ENCODE data around the gene GRAMD1A. TPM values are rescaled to one million over a fixed set of nuclear protein-coding genes. Genes with fewer than 3 reads are reported as not detected.

Gene GRAMD1A
- total and polyA plus RNA-seq, 9 of the 15 experiments (the other 6 are each of a cell fraction or from before 2014, with no cell fraction given): 1.4 to 63.8 (median 38.5) TPM

DNA sequence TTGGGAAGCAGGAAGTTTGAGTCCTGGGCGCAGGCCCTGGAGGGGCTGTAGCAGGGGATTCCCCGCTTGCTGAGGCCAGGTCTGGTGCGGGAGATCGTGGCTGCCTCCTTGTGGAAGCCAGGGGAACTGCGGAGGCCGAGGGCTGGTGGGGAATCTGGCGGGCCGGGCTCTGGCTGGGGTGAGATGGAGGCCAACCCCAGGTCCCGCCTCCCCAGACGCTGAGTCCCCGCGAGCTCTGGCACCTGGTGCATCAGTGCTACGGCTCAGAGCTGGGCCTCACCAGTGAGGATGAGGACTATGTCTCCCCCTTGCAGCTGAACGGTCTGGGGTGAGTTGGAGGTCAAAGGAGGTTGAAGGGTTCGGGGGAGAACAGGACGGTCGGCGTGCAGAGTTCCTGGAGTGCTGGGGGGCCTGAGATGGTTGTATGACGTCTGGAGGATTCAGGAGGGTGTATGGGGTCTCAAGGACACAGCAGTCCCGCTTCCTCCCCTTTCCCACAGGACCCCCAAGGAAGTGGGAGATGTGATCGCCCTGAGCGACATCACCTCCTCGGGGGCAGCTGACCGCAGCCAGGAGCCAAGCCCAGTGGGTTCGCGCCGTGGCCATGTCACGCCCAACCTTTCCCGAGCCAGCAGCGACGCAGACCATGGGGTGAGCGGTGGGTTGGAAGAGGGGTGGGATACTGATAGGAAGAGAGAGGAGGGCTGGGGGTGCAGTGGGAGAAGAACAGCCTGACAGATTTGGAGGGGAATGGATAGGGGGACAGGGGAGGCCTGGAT is 13.1 kb downstream of the GRAMD1A start (continued):
- TF ChIP-seq BRD9 (IDR thresholded peaks at IDR 0.05; ENCODE audit: low read depth, partially characterized antibody): no peak
- no peak for TF ChIP-seq ARHGAP35 (IDR thresholded peaks at IDR 0.05; ENCODE audit: partially characterized antibody)
- no peak for TF ChIP-seq TAF1 (IDR thresholded peaks at IDR 0.05; ENCODE audit: control insufficient read depth, extremely low read depth, insufficient read depth, low read length, severe bottlenecking)
- TF ChIP-seq IFI16 (CRISPR knock-in tag; IDR thresholded peaks at IDR 0.05): no peak
- TF ChIP-seq, protein P1, sequence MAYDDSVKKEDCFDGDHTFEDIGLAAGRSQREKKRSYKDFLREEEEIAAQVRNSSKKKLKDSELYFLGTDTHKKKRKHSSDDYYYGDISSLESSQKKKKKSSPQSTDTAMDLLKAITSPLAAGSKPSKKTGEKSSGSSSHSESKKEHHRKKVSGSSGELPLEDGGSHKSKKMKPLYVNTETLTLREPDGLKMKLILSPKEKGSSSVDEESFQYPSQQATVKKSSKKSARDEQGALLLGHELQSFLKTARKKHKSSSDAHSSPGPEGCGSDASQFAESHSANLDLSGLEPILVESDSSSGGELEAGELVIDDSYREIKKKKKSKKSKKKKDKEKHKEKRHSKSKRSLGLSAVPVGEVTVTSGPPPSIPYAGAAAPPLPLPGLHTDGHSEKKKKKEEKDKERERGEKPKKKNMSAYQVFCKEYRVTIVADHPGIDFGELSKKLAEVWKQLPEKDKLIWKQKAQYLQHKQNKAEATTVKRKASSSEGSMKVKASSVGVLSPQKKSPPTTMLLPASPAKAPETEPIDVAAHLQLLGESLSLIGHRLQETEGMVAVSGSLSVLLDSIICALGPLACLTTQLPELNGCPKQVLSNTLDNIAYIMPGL (CRISPR knock-in tag; IDR thresholded peaks at IDR 0.05): no peak
- TF ChIP-seq KLF6 (CRISPR knock-in tag; IDR thresholded peaks at IDR 0.05; ENCODE audit: borderline replicate concordance): no peak
- TF ChIP-seq LCOR (CRISPR knock-in tag; IDR thresholded peaks at IDR 0.05): no peak
- no peak for TF ChIP-seq SNRNP70 (optimal IDR thresholded peaks at IDR 0.05; ENCODE audit: low read depth, low read length)
- TF ChIP-seq RBFOX2 (IDR thresholded peaks at IDR 0.05; ENCODE audit: low read depth, low read length): no peak; the same call in none of the 2 replicates
- no peak for TF ChIP-seq CREBBP (IDR thresholded peaks at IDR 0.05; ENCODE audit: low read depth, low read length)
- no peak for TF ChIP-seq ZNF143 (CRISPR knock-in tag; IDR thresholded peaks at IDR 0.05)
- no peak for TF ChIP-seq TCFL5 (CRISPR knock-in tag; conservative IDR thresholded peaks at IDR 0.05)
- no peak for TF ChIP-seq MTF1 (CRISPR knock-in tag; IDR thresholded peaks at IDR 0.05; ENCODE audit: borderline replicate concordance)
- TF ChIP-seq FUS (optimal IDR thresholded peaks at IDR 0.05; ENCODE audit: low read depth, low read length): no peak
- TF ChIP-seq, protein P2, sequence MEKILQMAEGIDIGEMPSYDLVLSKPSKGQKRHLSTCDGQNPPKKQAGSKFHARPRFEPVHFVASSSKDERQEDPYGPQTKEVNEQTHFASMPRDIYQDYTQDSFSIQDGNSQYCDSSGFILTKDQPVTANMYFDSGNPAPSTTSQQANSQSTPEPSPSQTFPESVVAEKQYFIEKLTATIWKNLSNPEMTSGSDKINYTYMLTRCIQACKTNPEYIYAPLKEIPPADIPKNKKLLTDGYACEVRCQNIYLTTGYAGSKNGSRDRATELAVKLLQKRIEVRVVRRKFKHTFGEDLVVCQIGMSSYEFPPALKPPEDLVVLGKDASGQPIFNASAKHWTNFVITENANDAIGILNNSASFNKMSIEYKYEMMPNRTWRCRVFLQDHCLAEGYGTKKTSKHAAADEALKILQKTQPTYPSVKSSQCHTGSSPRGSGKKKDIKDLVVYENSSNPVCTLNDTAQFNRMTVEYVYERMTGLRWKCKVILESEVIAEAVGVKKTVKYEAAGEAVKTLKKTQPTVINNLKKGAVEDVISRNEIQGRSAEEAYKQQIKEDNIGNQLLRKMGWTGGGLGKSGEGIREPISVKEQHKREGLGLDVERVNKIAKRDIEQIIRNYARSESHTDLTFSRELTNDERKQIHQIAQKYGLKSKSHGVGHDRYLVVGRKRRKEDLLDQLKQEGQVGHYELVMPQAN (IDR thresholded peaks at IDR 0.05; ENCODE audit: borderline replicate concordance): no peak
- TF ChIP-seq CBX1 (IDR thresholded peaks at IDR 0.05; ENCODE audit: low read depth): no peak
- TF ChIP-seq SMAD4 (CRISPR knock-in tag; conservative IDR thresholded peaks at IDR 0.05): no peak
- TF ChIP-seq ZNF408 (CRISPR knock-in tag; IDR thresholded peaks at IDR 0.05; ENCODE audit: low read depth): no peak
- TF ChIP-seq, protein P3, sequence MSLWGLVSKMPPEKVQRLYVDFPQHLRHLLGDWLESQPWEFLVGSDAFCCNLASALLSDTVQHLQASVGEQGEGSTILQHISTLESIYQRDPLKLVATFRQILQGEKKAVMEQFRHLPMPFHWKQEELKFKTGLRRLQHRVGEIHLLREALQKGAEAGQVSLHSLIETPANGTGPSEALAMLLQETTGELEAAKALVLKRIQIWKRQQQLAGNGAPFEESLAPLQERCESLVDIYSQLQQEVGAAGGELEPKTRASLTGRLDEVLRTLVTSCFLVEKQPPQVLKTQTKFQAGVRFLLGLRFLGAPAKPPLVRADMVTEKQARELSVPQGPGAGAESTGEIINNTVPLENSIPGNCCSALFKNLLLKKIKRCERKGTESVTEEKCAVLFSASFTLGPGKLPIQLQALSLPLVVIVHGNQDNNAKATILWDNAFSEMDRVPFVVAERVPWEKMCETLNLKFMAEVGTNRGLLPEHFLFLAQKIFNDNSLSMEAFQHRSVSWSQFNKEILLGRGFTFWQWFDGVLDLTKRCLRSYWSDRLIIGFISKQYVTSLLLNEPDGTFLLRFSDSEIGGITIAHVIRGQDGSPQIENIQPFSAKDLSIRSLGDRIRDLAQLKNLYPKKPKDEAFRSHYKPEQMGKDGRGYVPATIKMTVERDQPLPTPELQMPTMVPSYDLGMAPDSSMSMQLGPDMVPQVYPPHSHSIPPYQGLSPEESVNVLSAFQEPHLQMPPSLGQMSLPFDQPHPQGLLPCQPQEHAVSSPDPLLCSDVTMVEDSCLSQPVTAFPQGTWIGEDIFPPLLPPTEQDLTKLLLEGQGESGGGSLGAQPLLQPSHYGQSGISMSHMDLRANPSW (CRISPR knock-in tag; IDR thresholded peaks at IDR 0.05): no peak
- TF ChIP-seq ZNF830 (CRISPR knock-in tag; IDR thresholded peaks at IDR 0.05): no peak
- TF ChIP-seq LARP7 (IDR thresholded peaks at IDR 0.05): no peak
- TF ChIP-seq BRD4 (IDR thresholded peaks at IDR 0.05): no peak
- no peak for TF ChIP-seq HNRNPUL1 (IDR thresholded peaks at IDR 0.05; ENCODE audit: low read length)
